Stomach (tissue), 9 donors: ENCODE measurements around the gene LRRC30. TPM values are rescaled to one million over a fixed set of nuclear protein-coding genes. Genes with fewer than 3 reads are reported as not detected.

ENCODE experiments used
- DNase-seq, 2 donors: peaks; one replicate each; pipeline versions ENCODE4 v3.0.0 to v3.0.0-alpha.2; 2013 to 2019
- H3K27ac ChIP-seq, 5 donors: fragments of 200-600 bp in 4 of 5; sonication (generic) in 4 of 5; one replicate each; pipeline ENCODE4 v1.5.1; 2013 to 2019; ENCODE audit warnings: mild to moderate bottlenecking in 1 of 5, moderate library complexity in 1 of 5
- H3K27me3 ChIP-seq, 3 donors: fragments of 200-600 bp; sonication (generic); one replicate each; pipeline ENCODE4 v1.5.1; 2017 to 2019; ENCODE audit warnings: mixed run types in 1 of 3
- H3K36me3 ChIP-seq, 4 donors: fragments of 200-600 bp; sonication (generic); 1 replicate in 3 of 4; 2 replicates in 1 of 4; pipeline ENCODE4 v1.5.1; 2016 to 2019
- H3K4me1 ChIP-seq, 4 donors: fragments of 200-600 bp; sonication (generic); one replicate each; pipeline ENCODE4 v1.5.1; 2016 to 2019
- H3K4me3 ChIP-seq, 4 donors: fragments of 200-600 bp; sonication (generic) in 3 of 4; one replicate each; pipeline ENCODE4 v1.5.1; 2016 to 2019; ENCODE audit warnings: mild to moderate bottlenecking in 1 of 4
- H3K9me3 ChIP-seq, 4 donors: fragments of 200-600 bp; sonication (generic); one replicate each; pipeline ENCODE4 v1.5.1; 2016 to 2019
- EP300 ChIP-seq: sonication (generic); formaldehyde crosslinking; IDR thresholded peaks from one replicate; pipeline ENCODE4 v1.6.1; 2017; ENCODE audit warnings: antibody characterized with exemption
- POLR2A ChIP-seq, 4 donors: fragments of 450-650 bp; IDR thresholded peaks; one replicate each; pipeline ENCODE4 v1.6.1; 2016; ENCODE audit warnings: antibody characterized with exemption in 4 of 4, control low read depth in 2 of 4, mild to moderate bottlenecking in 1 of 4, moderate library complexity in 1 of 4
- POLR2AphosphoS5 ChIP-seq, 3 donors: sonication (generic); formaldehyde crosslinking; IDR thresholded peaks; one replicate each; pipeline ENCODE4 v1.6.1; 2016; ENCODE audit warnings: antibody characterized with exemption in 3 of 3
- WGBS, 5 donors: extraction: QIAGEN DNeasy Blood & Tissue Kit in 3 of 5; methylation state at CpG; one replicate each; pipeline versions ENCODE4 v1.1.5 to v1.1.7; 2013 to 2018; 5-methylcytosine and 5-hydroxymethylcytosine counted together
- intact Hi-C: fragments of 100-400 bp; cut with DNase I; formaldehyde crosslinking; loops from one replicate; pipeline ENCODE4 v1.15.1; 2023; ENCODE audit warnings: low total_unique reads
- polyA plus RNA-seq, 3 donors: library from polyadenylated mRNA; stranded (reverse); fragments of 200-250 nt; gene quantifications; one replicate each; pipeline ENCODE4 v1.2.3, GENCODE V29; 2013
- total RNA-seq, 5 donors: library from RNA; depleted of rRNA; stranded (reverse); fragments of >200 nt; gene quantifications; one replicate each; pipeline versions ENCODE4 v1.1.0 to v1.2.3, GENCODE V29; 2014 to 2016
- TF ChIP-seq, protein P1 (sequence below), 7 experiments: fragments of 450-650 bp in 4 of 7; fragments of 200-600 bp in 3 of 7; sonication (generic) in 3 of 7; IDR thresholded peaks; one replicate each; pipeline ENCODE4 v1.5.1; 2016 to 2019; ENCODE audit warnings: antibody characterized with exemption in 7 of 7, control low read depth in 2 of 7, mild to moderate bottlenecking in 1 of 7
- donor health status: healthy with polysubstance abuse.
- donor health status: Bipolar disorder and iron deficiency.
- donor health status: healthy.

The LRRC30 gene
- total and polyA plus RNA-seq, 8 donors = not detected

DNA sequence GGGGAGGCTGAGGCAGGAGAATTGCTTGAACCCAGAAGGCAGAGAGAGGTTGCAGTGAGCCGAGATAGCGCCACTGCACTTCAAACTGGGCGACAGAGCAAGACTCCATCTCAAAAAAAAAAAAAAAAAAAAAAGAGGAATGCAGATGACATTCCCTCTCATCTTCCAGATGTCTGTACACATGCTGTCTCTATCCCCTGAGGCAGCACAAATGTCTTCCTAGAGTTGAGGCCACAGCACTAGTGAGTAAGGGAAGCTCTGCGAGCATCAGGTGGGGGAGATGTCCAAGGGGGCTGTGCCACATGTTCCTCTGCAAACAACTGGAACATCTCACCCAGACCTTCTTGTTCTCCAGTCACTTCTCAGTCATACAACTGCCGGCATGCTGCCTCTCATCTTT, 35.6 kb upstream of the LRRC30 start:
- intact Hi-C loops = no loop called here
- TF ChIP-seq POLR2A (IDR thresholded peaks at IDR 0.05) (no peak), POLR2AphosphoS5 (IDR thresholded peaks at IDR 0.05) (no peak), EP300 (no peak)
- TF ChIP-seq, protein P1, sequence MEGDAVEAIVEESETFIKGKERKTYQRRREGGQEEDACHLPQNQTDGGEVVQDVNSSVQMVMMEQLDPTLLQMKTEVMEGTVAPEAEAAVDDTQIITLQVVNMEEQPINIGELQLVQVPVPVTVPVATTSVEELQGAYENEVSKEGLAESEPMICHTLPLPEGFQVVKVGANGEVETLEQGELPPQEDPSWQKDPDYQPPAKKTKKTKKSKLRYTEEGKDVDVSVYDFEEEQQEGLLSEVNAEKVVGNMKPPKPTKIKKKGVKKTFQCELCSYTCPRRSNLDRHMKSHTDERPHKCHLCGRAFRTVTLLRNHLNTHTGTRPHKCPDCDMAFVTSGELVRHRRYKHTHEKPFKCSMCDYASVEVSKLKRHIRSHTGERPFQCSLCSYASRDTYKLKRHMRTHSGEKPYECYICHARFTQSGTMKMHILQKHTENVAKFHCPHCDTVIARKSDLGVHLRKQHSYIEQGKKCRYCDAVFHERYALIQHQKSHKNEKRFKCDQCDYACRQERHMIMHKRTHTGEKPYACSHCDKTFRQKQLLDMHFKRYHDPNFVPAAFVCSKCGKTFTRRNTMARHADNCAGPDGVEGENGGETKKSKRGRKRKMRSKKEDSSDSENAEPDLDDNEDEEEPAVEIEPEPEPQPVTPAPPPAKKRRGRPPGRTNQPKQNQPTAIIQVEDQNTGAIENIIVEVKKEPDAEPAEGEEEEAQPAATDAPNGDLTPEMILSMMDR (IDR thresholded peaks at IDR 0.05) = no peak
- no peaks in the 10 kb centered on the region for H3K4me1 ChIP-seq
- no peak overlapping the region for H3K4me3 ChIP-seq
- H3K27me3 ChIP-seq = no peaks in the 10 kb centered on the region
- H3K9me3 ChIP-seq = no peaks in the 10 kb centered on the region
- 80 to 95% (median 90%) methylated on average over 5 of the region's 5 CpGs for WGBS, 5 donors
- no peak for DNase-seq
- H3K36me3 ChIP-seq = no peaks in the 10 kb centered on the region
- H3K27ac ChIP-seq = no peak overlapping the region

DNA sequence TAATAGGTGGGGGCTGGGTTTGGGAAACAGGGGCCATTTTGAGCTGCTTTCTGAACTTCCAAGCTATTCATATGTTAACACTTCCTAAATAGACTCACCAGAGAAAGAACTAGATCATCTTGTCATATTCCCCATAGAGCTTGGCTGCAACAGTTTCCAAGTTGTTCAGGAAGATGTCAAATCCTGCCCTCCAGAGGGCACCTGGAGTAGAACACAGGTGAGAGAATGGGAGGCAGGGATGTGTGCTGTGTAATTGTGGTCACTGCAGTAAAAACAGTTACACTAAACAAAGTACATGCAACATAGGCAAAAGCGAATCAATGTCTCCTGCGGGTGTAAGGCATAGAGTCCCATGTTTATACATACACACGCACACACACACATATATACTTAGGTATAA, 34.5 kb upstream of the LRRC30 start:
- intact Hi-C loops = no loop called here
- no peak for DNase-seq
- H3K4me1 ChIP-seq = no peaks in the 10 kb centered on the region
- 89 to 97% (median 92%) methylated on average over 3 of the region's 3 CpGs for WGBS, 5 donors
- no peaks in the 10 kb centered on the region for H3K36me3 ChIP-seq
- H3K9me3 ChIP-seq = no peaks in the 10 kb centered on the region
- no peak overlapping the region for H3K27ac ChIP-seq
- TF ChIP-seq POLR2A (IDR thresholded peaks at IDR 0.05) (no peak), EP300 (no peak), POLR2AphosphoS5 (IDR thresholded peaks at IDR 0.05) (no peak)
- TF ChIP-seq, protein P1 (IDR thresholded peaks at IDR 0.05) = no peak
- no peaks in the 10 kb centered on the region for H3K27me3 ChIP-seq
- H3K4me3 ChIP-seq = no peak overlapping the region

DNA sequence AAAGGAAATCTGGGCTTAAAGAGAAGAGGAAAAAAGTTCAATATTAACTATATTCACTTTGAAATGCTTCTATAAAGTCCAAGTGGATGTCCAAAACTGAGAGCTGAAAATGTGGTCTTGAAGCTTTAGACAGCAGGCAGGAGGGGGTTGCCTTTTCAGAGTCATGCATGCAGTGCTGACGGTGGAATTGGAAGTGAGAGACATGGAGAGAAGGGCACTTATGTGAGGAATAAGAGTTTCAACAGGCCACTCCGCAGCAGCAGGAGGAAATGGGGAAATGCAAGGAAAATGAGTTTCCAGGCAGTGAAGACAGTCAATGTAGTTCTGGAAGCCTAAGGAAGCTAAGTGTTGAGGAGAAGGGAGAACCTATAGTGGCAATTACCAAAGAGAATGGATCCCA, 33.0 kb upstream of the LRRC30 start:
- intact Hi-C loops = no loop called here
- Histone ChIP-seq H3K4me1 (no peaks in the 10 kb centered on the region), H3K27ac (no peak overlapping the region), H3K9me3 (no peaks in the 10 kb centered on the region), H3K27me3 (no peaks in the 10 kb centered on the region), H3K4me3 (no peak overlapping the region), H3K36me3 (no peaks in the 10 kb centered on the region)
- no peak for DNase-seq
- no peak for TF ChIP-seq POLR2A (IDR thresholded peaks at IDR 0.05)
- no peak for TF ChIP-seq EP300
- 72 to 93% (median 91%) methylated on average over 2 of the region's 2 CpGs for WGBS, 5 donors

DNA sequence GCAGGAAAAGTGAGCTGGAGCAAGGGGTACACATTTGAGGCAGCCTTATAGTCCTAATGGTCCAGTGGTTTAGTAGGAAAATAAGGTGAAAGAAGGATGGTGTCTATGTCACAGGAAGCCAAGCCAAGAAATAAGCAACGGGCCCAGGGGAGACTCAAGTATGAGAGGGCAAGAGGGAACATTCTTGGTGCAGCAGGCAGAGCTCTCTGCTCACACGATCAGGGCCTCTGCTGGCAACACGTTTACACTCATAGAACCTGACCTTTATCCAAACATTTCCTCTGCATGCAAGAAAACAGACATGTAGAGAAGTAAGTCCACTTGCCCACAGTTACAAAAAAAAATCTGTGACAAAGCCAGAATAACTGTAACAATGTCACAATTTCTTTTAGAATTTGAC, 32.6 kb upstream of the LRRC30 start:
- no peaks in the 10 kb centered on the region for H3K36me3 ChIP-seq
- H3K27ac ChIP-seq = no peak overlapping the region
- WGBS, 5 donors = 23 to 35% (median 29%) methylated on average over 3 of the region's 3 CpGs
- no peak for DNase-seq
- H3K27me3 ChIP-seq = no peaks in the 10 kb centered on the region
- intact Hi-C loops = no loop called here
- no peaks in the 10 kb centered on the region for H3K9me3 ChIP-seq
- no peak overlapping the region for H3K4me3 ChIP-seq
- TF ChIP-seq EP300 = no peak
- no peak for TF ChIP-seq POLR2A (IDR thresholded peaks at IDR 0.05)
- no peak for TF ChIP-seq POLR2AphosphoS5 (IDR thresholded peaks at IDR 0.05)
- TF ChIP-seq, protein P1 (IDR thresholded peaks at IDR 0.05) = no peak
- no peaks in the 10 kb centered on the region for H3K4me1 ChIP-seq

DNA sequence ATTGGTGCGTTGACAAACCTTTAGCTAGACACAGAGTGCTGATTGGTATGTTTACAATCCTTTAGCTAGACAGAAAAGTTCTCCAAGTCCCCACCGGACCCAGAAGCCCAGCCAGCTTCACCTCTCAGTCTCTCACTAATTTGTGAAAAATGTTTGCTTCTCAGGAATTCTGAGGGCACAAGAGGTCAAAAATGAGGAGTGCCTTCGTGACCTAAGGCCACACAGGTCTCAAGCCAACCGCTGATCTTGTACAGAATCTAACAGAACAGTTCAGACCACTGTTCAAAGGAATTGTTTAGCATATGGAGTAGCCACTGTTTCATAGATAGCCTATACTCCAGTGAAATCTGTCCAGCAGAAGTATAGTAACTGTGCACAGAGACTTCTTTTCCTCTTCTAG, 29.8 kb upstream of the LRRC30 start:
- TF ChIP-seq POLR2AphosphoS5 (IDR thresholded peaks at IDR 0.05) = no peak
- no peak for TF ChIP-seq POLR2A (IDR thresholded peaks at IDR 0.05)
- TF ChIP-seq EP300 = no peak
- TF ChIP-seq, protein P1 (IDR thresholded peaks at IDR 0.05) = no peak
- Histone ChIP-seq H3K4me1 (peaks cover 0 to 16% (median 1%) of the 10 kb centered on the region in 4 donors), H3K4me3 (no peak overlapping the region), H3K9me3 (no peaks in the 10 kb centered on the region), H3K36me3 (no peaks in the 10 kb centered on the region), H3K27me3 (no peaks in the 10 kb centered on the region), H3K27ac (no peak overlapping the region)
- intact Hi-C loops = no loop called here
- WGBS, 5 donors = 70 to 83% (median 79%) methylated on average over 3 to 4 of the region's 4 CpGs
- no peak for DNase-seq
